Right lobe of liver (tissue), 4 donors: ENCODE measurements around the gene SPAG4.

ENCODE experiments used
- POLR2A ChIP-seq: fragments of 450-650 bp; IDR thresholded peaks from one replicate; pipeline ENCODE4 v1.6.1; 2017; ENCODE audit warnings: antibody characterized with exemption, mild to moderate bottlenecking
- TF ChIP-seq, protein P1 (sequence below), 4 donors: fragments of 200-600 bp in 3 of 4; fragments of 450-650 bp in 1 of 4; IDR thresholded peaks; one replicate each; pipeline versions ENCODE4 v1.5.1 to v1.8.0; 2016 to 2022; ENCODE audit warnings: antibody characterized with exemption in 4 of 4, mild to moderate bottlenecking in 2 of 4
- donor health status: DM: no; HTN: no; CAD: no.
- donor health status: DM: no; HTN: no; CAD: no.
- donor health status: DM: no; HTN: yes; CAD: no.

DNA sequence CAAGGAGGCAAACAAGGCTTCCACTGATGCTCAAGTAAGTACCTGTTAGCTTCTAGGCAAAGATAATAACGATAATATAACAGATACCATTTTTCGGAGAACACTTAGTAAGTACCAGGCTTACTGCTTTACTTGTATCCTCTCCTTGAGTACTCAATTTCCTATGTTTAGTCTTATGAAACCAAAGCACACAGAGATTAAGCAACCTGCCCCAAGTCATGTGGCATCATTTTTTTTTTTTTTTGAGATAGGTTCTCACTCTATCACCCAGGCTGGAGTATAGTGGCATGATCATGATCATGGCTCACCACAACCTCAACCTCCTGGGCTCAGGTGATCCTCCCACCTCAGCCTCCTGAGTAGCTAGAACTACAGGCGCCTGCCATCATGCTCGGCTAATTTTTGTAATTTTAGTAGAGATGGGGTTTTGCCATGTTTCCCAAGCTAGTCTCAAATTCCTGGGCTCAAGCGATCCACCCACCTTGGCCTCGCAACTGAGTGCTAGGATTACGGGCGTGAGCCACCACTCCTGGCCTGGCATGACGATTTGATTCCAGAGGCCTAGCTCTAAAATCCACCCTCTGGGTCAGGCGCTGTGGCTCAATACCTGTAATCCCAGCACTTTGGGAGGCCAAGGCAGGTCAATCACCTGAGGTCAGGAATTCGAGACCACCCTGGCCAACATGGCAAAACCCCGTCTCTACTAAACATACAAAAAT lies 14.0 kb downstream of the SPAG4 start:
- TF ChIP-seq, protein P1, sequence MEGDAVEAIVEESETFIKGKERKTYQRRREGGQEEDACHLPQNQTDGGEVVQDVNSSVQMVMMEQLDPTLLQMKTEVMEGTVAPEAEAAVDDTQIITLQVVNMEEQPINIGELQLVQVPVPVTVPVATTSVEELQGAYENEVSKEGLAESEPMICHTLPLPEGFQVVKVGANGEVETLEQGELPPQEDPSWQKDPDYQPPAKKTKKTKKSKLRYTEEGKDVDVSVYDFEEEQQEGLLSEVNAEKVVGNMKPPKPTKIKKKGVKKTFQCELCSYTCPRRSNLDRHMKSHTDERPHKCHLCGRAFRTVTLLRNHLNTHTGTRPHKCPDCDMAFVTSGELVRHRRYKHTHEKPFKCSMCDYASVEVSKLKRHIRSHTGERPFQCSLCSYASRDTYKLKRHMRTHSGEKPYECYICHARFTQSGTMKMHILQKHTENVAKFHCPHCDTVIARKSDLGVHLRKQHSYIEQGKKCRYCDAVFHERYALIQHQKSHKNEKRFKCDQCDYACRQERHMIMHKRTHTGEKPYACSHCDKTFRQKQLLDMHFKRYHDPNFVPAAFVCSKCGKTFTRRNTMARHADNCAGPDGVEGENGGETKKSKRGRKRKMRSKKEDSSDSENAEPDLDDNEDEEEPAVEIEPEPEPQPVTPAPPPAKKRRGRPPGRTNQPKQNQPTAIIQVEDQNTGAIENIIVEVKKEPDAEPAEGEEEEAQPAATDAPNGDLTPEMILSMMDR (IDR thresholded peaks at IDR 0.05) = no peak
- TF ChIP-seq POLR2A = no peak
